ENCODE results near the gene CCDC93.
"Not testable (repeated sequence)": the region's sequence is repeated elsewhere in the genome, so short reads cannot be mapped to it uniquely, and the experiment has no call there.

CCDC93 gene

GRCh38 chr2:117952228-117952627 is 61.6 kb downstream of the CCDC93 start:
- DNase-seq = no peak

DNA sequence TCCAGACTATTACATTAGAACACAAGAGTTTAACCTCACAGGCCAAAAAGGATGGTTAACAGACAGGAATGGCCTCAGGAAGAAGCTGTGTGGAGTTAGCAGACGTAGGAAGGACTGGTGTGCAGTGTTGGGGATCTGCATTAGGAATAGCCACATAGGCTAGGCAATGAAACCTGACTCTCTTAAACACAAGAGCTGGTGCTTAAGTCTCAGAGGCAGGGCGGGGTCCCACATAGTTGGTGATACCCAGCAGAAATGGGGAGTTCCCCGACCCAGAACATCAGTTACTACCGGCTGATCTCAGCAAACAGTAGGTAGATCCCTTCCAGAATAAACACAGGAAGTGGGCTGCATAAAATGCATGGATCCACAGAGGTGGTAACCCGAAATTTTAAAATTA is 64.1 kb downstream of the CCDC93 start:
- no peak for DNase-seq

- no peak for DNase-seq
Measured at GRCh38 chr2:117948615-117949014, 65.3 kb downstream of the CCDC93 start.

GRCh38 chr2:117945296-117945695 is 68.6 kb downstream of the CCDC93 start:
- no peak for DNase-seq

DNA sequence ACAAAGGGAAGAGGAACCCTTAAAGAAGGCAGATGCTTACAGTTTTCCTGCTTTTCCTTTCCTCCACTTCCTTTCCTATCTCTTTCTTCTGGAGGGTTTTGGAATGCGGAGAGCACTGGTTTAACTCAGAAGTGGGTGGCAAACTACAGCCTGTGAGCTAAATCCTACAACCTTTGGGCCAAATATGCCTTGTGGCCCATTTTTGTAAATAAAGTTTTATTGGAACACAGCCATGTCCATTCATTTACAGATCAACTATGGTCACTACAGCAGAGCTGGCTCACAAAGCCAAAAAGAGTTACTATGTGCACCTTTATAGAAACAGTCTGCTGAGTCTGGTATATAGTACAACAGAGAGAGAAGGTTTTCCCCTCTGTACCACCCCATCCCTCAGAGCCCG is 69.1 kb downstream of the CCDC93 start:
- DNase-seq = no peak

- no peak for DNase-seq
Measured at GRCh38 chr2:117943013-117943672, 70.7 kb downstream of the CCDC93 start.

DNA sequence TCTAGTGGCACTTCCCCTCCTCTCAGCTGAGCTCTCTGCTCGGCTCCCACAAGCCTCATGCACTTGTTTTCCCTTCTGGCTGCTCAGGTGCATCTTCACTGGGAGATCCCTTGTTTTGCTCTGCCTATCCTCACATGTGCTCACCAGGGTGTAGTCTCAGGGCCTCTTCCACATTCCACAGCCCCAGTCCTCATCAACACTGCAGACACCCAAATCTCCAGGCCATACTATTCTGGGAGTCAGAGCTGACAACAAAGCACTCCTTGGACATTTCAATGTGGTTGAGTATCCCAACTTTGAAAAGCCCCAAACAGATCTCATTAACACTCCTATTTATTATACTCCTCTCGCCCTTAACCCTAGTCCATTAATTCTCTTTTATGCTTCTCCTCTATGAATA is 71.3 kb downstream of the CCDC93 start:
- DNase-seq = no peak

- DNase-seq = no peak
Measured at GRCh38 chr2:117941693-117942092, 72.2 kb downstream of the CCDC93 start.

GRCh38 chr2:117940436-117940835 is 73.4 kb downstream of the CCDC93 start:
- DNase-seq = no peak

DNA sequence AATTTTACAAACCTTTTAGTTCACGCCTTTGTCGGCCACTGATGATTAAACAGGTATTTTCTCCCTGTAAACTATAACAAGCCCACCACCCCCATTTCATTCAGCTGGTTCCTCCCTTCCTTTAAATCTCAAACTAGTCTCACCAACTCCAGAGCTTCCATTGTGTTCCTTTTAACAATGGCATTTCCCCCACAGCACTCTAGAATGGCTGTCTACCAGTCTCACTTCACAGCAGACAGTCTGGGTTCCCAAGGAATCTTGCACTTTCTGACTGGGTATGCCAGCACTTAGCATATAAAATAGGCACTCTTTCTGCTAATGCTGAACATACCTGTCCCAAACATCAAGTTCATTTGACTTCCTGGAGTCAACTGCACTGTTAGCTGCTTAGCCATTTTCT is 75.3 kb downstream of the CCDC93 start:
- DNase-seq = no peak

- no peak for DNase-seq
Measured at GRCh38 chr2:117936871-117937428, 76.9 kb downstream of the CCDC93 start.

- no peak for DNase-seq
Measured at GRCh38 chr2:117935954-117936353, 77.9 kb downstream of the CCDC93 start.

GRCh38 chr2:117935456-117935855 is 78.4 kb downstream of the CCDC93 start:
- no peak for DNase-seq

- no peak for DNase-seq
Measured at GRCh38 chr2:117933884-117934354, 80.0 kb downstream of the CCDC93 start.

DNA sequence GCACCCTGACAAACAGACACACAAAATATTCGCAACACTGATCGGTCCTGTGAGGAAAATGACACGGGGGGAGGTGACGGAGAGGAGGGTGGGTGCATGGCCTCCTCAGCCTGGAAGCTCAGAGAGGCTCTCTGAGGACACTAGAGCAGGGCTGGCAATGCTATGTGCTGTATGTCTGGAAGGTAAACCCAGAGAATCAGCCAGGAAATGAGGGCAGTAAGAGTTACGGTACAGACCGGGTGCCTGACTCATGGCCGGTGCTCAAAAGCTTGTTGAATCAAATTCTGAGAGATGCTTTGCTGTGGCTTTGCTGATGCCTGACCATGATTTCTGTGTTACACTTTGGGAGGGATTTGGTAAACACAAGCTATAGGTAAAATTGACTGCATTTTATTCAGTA is 81.9 kb downstream of the CCDC93 start:
- no peak for DNase-seq

DNA sequence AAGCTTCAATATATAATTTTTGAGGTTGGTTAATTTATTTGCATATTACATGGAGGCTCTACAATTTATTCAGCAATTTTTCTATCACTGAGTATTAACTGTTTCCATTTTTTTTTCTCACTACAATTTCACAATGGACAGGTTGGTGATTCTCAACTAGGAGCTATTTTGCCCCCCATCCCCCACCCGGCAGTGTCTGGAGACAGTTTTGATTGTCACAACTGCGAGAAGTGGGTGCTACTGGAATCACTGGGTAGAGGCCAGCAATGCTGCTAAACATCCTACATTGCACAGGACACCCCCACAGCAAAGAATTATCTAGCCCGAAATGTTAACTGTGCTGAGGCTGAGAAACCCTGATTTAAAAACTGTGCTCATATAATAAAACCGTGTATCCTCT is 82.6 kb downstream of the CCDC93 start:
- DNase-seq = no peak

- DNase-seq = no peak
Measured at GRCh38 chr2:117930775-117931174, 83.1 kb downstream of the CCDC93 start.

DNA sequence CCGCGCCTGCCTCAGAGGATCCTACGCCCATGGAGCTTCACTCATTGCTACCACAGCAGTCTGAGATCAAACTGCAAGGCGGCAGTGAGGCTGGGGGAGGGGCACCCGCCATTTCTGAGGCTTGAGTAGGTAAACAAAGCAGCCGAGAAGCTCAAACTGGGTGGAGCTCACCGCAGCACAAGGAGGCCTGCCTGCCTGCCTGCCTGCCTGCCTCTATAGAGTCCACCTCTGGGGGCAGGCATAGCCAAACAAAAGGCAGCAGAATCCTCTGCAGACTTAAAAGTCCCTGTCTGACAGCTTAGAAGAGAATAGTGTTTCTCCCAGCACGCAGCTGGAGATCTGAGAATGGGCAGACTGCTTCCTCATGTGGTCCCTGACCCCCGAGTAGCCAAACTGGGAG is 90.4 kb downstream of the CCDC93 start:
- not testable (repeated sequence) for DNase-seq

DNA sequence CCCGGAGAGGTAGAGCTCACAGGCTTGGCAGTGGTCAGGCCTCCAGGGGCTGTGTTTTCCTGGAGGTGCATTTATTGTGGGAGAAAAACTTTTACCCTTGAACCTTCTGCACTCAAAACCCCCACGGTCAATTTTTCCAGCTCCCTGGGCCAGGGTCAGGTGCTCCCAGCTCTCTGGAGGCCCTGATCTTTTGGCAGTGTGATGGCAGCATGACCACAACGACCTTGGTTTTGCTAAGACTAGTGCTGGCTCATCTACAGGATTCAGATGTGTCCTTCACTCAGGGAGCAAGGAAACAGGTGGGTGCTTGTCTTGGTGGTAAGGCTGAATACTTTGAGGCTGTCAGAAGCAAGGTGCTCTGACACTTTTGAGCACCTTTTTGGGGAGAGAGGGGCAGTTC is 92.3 kb downstream of the CCDC93 start:
- DNase-seq = no peak

DNA sequence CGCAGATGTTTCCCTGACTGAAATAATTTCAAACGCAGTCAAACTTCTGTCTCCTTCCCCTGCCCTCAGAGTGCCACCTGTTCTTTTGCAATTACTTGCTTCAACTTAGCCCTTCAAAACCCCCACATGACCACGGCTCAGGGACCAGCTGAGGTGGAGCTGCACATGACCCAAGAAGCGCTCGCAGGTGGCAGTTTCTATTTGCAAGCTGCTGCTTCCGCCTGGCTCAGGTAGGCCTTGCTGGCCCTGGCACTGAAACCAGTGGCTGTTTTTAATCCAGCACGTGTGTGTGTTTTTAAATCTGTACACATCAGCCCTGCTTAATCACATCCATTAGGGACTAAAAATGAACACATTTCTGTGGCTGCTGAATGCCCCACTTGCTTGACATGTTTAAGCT is 95.3 kb downstream of the CCDC93 start:
- no peak for DNase-seq

GRCh38 chr2:117917223-117917917 is 96.5 kb downstream of the CCDC93 start:
- DNase-seq = no peak

- DNase-seq = no peak
Measured at GRCh38 chr2:117902933-117903332, 110.9 kb downstream of the CCDC93 start.

- DNase-seq = no peak
Measured at GRCh38 chr2:117888897-117889296, 125.0 kb downstream of the CCDC93 start.

DNA sequence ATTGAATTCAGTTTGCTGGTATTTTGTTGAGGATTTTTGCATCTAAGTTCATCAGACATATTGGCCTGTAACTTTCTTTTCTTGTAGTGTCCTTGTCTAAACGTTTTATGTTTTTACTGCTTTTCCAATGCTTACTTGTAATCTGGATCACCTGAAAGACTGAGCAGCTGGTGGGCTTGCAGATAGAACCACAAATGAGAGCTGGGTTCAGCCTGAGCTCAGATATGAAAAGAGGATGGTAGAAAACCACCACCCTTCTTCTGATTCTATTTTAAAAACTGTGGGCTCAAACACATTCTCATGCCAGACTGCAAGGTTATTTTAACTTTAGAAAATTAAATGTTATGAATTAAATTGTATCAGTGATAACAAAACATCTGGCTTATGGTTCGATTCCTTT is 128.6 kb downstream of the CCDC93 start:
- no peak for DNase-seq

Measured in activated CD4-positive, CD25-positive, alpha-beta regulatory T cell treated with anti-CD3 and anti-CD28 coated beads, Interleukin-2, amount 50 U/mL, for 72 hours (primary cell).